Neural cell (in vitro differentiated cells): ENCODE results near the gene ERP27. TPM values are rescaled to one million over a fixed set of nuclear protein-coding genes. Genes with fewer than 3 reads are reported as not detected.

Experiments used
- H2AFZ ChIP-seq: fragments of 200-600, 300-800 bp; sonication (generic), shearing (Covaris generic); 2 replicates; pipeline ENCODE4 v1.6.0; 2014; ENCODE audit warnings: low read depth, mild to moderate bottlenecking, antibody characterized with exemption, low read length, moderate library complexity
- H3F3A ChIP-seq: fragments of 200-600 bp; shearing (Covaris generic); 2 replicates; pipeline ENCODE4 v1.6.1; 2016; ENCODE audit warnings: mild to moderate bottlenecking, moderate library complexity, mixed read lengths, antibody characterized with exemption, low read length; ENCODE audit not compliant: insufficient read depth, poor library complexity, severe bottlenecking
- H3K27ac ChIP-seq: fragments of 200-600, 300-800 bp; sonication (generic), shearing (Covaris generic); 2 replicates; pipeline ENCODE4 v1.5.1; 2014; ENCODE audit warnings: mild to moderate bottlenecking, low read length, moderate library complexity
- H3K27me3 ChIP-seq: fragments of 300-800, 200-600 bp; sonication (generic), shearing (Covaris generic); 2 replicates; pipeline ENCODE4 v1.6.0; 2014; ENCODE audit warnings: mild to moderate bottlenecking, low read depth, low read length, moderate library complexity; ENCODE audit not compliant: insufficient read depth
- H3K36me3 ChIP-seq: fragments of 300-800, 200-600 bp; sonication (generic), shearing (Covaris generic); 2 replicates; pipeline ENCODE4 v1.5.1; 2014; ENCODE audit warnings: mild to moderate bottlenecking, antibody characterized with exemption, low read length, moderate library complexity; ENCODE audit not compliant: insufficient read depth
- H3K4me2 ChIP-seq: fragments of 300-800, 200-600 bp; sonication (generic), shearing (Covaris generic); 2 replicates; pipeline ENCODE4 v1.6.0; 2014; ENCODE audit warnings: mild to moderate bottlenecking, low read length
- H3K4me3 ChIP-seq: fragments of 300-800, 200-600 bp; sonication (generic), shearing (Covaris generic); 2 replicates; pipeline ENCODE4 v1.5.1; 2014; ENCODE audit warnings: mild to moderate bottlenecking, low read length, moderate library complexity
- H3K79me2 ChIP-seq: fragments of 200-600 bp; shearing (Covaris generic); replicated peaks from 2 replicates; pipeline ENCODE4 v1.6.0; 2014; ENCODE audit warnings: mild to moderate bottlenecking, low read length, moderate library complexity; ENCODE audit not compliant: insufficient read depth
- H3K9ac ChIP-seq: fragments of 300-800, 200-600 bp; sonication (generic), shearing (Covaris generic); 2 replicates; pipeline ENCODE4 v1.6.1; 2016; ENCODE audit warnings: mild to moderate bottlenecking, low read length, mixed read lengths
- H3K9me2 ChIP-seq: fragments of 200-600 bp; shearing (Covaris generic); 2 replicates; pipeline ENCODE4 v1.6.1; 2016; ENCODE audit warnings: mild to moderate bottlenecking, low read length, mixed read lengths; ENCODE audit not compliant: insufficient read depth
- H3K9me3 ChIP-seq: fragments of 200-600, 300-800 bp; sonication (generic), shearing (Covaris generic); 2 replicates; pipeline ENCODE4 v1.6.1; 2016; ENCODE audit warnings: mild to moderate bottlenecking, mixed run types, low read length, moderate library complexity, mixed read lengths
- H4K20me1 ChIP-seq: fragments of 200-600 bp; shearing (Covaris generic); 2 replicates; pipeline ENCODE4 v1.6.1; 2016; ENCODE audit warnings: mild to moderate bottlenecking, mixed run types; ENCODE audit not compliant: insufficient read depth
- EP300 ChIP-seq: fragments of 450-650 bp; conservative IDR thresholded peaks from 2 replicates; pipeline ENCODE4 v1.6.1; 2014; ENCODE audit warnings: antibody characterized with exemption, mild to moderate bottlenecking, moderate library complexity; ENCODE audit not compliant: poor library complexity, severe bottlenecking
- EZH2 ChIP-seq: fragments of 200-600, 300-800 bp; shearing (Covaris generic), sonication (generic); IDR thresholded peaks from 2 replicates; pipeline ENCODE4 v1.6.1; 2014; ENCODE audit warnings: antibody characterized with exemption, low read length, borderline replicate concordance, mild to moderate bottlenecking; ENCODE audit not compliant: insufficient read depth, poor library complexity, severe bottlenecking
- MXI1 ChIP-seq: fragments of 450-650 bp; conservative IDR thresholded peaks from 2 replicates; pipeline ENCODE4 v1.6.1; 2014; ENCODE audit warnings: antibody characterized with exemption, mild to moderate bottlenecking; ENCODE audit not compliant: poor library complexity, severe bottlenecking
- POLR2AphosphoS5 ChIP-seq: IDR thresholded peaks from 2 replicates; pipeline ENCODE4 v1.6.1; 2012
- RAD21 ChIP-seq: fragments of 450-650 bp; conservative IDR thresholded peaks from 2 replicates; pipeline ENCODE4 v1.6.1; 2014; ENCODE audit warnings: antibody characterized with exemption, mild to moderate bottlenecking, moderate library complexity
- REST ChIP-seq: IDR thresholded peaks from 2 replicates; pipeline ENCODE4 v1.6.1; 2012; ENCODE audit warnings: borderline replicate concordance
- SMC3 ChIP-seq: fragments of 450-650 bp; conservative IDR thresholded peaks from 2 replicates; pipeline ENCODE4 v1.6.1; 2014; ENCODE audit warnings: antibody characterized with exemption, mild to moderate bottlenecking, moderate library complexity; ENCODE audit not compliant: poor library complexity
- TAF1 ChIP-seq: IDR thresholded peaks from 2 replicates; pipeline ENCODE4 v1.6.1; 2012; ENCODE audit warnings: low read depth
- polyA plus RNA-seq: library from polyadenylated mRNA; depleted of rRNA; stranded (reverse); fragments of >200 nt; gene quantifications from 2 replicates; pipeline ENCODE4 v1.2.3, GENCODE V29; 2014
- TF ChIP-seq, protein P1 (sequence below): fragments of 450-650 bp; IDR thresholded peaks from 2 replicates; pipeline ENCODE4 v1.5.1; 2014; ENCODE audit warnings: antibody characterized with exemption, mild to moderate bottlenecking, moderate library complexity; ENCODE audit not compliant: poor library complexity, severe bottlenecking

ERP27 gene
- polyA plus RNA-seq, 1 donor from 2014 or later = not detected

- TF ChIP-seq MXI1 (no peak), REST (no peak), TAF1 (no peak), RAD21 (no peak), EZH2 (no peak), POLR2AphosphoS5 (no peak), EP300 (no peak), SMC3 (no peak)
- TF ChIP-seq, protein P1, sequence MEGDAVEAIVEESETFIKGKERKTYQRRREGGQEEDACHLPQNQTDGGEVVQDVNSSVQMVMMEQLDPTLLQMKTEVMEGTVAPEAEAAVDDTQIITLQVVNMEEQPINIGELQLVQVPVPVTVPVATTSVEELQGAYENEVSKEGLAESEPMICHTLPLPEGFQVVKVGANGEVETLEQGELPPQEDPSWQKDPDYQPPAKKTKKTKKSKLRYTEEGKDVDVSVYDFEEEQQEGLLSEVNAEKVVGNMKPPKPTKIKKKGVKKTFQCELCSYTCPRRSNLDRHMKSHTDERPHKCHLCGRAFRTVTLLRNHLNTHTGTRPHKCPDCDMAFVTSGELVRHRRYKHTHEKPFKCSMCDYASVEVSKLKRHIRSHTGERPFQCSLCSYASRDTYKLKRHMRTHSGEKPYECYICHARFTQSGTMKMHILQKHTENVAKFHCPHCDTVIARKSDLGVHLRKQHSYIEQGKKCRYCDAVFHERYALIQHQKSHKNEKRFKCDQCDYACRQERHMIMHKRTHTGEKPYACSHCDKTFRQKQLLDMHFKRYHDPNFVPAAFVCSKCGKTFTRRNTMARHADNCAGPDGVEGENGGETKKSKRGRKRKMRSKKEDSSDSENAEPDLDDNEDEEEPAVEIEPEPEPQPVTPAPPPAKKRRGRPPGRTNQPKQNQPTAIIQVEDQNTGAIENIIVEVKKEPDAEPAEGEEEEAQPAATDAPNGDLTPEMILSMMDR = no peak
- H4K20me1 ChIP-seq = no peaks in the 10 kb centered on the region
- no peaks in the 10 kb centered on the region for H3K79me2 ChIP-seq
- H3K9ac ChIP-seq = no peak overlapping the region
- no peak overlapping the region for H3K27ac ChIP-seq
- no peaks in the 10 kb centered on the region for H3F3A ChIP-seq
- no peak overlapping the region for H3K4me3 ChIP-seq
- no peaks in the 10 kb centered on the region for H3K9me3 ChIP-seq
- H3K27me3 ChIP-seq = no peaks in the 10 kb centered on the region
- H2AFZ ChIP-seq = no peak overlapping the region
- no peak overlapping the region for H3K4me2 ChIP-seq
- no peaks in the 10 kb centered on the region for H3K9me2 ChIP-seq
- no peaks in the 10 kb centered on the region for H3K36me3 ChIP-seq
Measured at GRCh38 chr12:14927267-14927666, 11.1 kb downstream of the ERP27 start.

DNA sequence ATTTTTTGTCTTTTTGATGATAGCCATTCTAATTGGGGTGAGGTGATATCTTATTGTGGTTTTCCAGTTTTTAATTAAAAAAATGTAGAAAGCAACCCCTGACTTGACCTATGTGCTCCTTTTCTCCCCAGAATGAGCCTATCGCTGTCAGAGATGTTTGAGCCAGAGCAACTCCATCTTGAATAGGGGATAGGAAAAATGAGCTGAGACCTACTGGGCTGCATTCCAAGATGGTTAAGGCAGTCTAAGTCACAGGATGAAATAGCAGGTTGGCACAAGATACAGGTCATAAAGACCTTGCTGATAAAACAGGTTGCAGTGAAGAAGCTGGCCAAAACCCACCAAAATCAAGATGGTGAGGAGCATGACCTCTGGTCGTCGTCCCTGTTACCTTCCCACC is 13.8 kb downstream of the ERP27 start:
- Histone ChIP-seq H3K9ac (no peak overlapping the region), H3K4me2 (no peak overlapping the region), H3K27me3 (no peaks in the 10 kb centered on the region), H3F3A (no peaks in the 10 kb centered on the region), H2AFZ (no peak overlapping the region), H3K79me2 (no peaks in the 10 kb centered on the region), H3K36me3 (no peaks in the 10 kb centered on the region), H3K4me3 (no peak overlapping the region), H4K20me1 (no peaks in the 10 kb centered on the region), H3K27ac (no peak overlapping the region), H3K9me2 (no peaks in the 10 kb centered on the region), H3K9me3 (no peaks in the 10 kb centered on the region)
- TF ChIP-seq, protein P1 = no peak
- TF ChIP-seq POLR2AphosphoS5 (no peak), EZH2 (no peak), RAD21 (no peak), SMC3 (no peak), TAF1 (no peak), EP300 (no peak), REST (no peak), MXI1 (no peak)
